NCI-H2081 (cell line): ENCODE measurements around the gene HDAC9.

Experiments
- DNase-seq, 2 experiments: peaks; one replicate each; lab custom pipeline; 2025; lab: John Stamatoyannopoulos, UW

The HDAC9 gene

DNA sequence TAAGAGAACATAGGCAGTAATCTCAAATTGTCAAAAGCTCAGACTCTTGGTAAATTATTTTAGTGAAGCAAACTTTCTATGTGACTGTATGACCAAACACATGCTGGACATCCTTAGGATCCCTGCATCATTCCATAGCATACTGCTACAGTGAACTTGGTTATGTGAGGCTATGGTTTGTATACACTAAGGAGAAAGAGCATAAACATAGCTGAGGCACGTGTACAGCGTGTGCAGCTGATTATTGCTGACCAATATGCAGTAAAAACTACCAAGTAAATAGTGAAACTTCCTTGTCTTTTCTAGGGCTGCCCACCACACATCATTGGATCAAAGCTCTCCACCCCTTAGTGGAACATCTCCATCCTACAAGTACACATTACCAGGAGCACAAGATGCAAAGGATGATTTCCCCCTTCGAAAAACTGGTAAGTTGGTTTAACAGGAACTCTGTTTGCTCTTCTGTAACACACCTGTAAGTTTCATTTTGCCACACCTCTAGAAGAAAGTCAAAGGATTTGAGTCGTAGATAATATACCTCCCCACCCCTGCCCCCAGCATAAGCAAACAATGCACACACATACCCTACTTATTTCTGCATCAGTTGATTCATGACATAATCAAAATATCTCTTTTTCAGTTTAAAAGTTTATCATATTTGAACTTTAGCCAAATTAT, 98.2 kb downstream of the HDAC9 start:
- DNase-seq = no peak

DNA sequence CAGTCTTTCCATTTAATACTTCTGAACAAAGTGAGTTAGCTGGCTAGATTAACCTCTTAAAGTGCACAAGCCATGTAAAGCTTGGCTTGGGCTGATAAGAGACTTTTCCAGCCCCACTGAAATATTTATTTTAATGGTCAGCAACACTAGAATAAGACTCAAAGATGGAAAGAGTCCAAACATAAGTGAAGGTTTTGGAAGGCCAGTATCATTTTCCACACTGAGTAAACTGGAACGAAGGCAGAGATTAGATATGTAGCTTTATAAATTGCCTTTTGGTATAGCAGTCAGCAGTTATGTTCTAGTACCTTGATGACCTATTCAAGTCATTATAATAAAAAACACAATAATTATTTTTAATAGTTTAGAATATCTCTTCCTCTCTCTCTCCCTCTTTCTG, 102.2 kb downstream of the HDAC9 start:
- no peak for DNase-seq

DNA sequence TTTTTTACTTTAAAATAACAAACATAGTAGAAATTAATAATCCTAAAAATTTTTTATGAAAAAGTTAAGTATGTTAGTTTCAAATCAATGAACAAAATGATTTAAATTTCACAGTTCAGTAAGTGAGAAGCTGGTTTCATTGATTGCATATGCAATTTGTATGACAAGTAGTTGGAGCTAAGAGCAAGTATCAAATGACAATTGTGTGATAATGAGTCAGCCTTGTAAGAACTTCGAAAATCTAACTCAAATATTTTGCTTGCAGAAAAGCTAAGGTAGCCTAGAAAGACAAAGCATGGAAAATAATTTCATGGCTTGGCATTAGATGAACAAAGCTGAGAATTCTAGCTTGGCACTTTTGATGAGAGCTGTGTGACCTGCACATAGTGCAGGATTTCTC, 111.5 kb downstream of the HDAC9 start:
- no peak for DNase-seq

DNA sequence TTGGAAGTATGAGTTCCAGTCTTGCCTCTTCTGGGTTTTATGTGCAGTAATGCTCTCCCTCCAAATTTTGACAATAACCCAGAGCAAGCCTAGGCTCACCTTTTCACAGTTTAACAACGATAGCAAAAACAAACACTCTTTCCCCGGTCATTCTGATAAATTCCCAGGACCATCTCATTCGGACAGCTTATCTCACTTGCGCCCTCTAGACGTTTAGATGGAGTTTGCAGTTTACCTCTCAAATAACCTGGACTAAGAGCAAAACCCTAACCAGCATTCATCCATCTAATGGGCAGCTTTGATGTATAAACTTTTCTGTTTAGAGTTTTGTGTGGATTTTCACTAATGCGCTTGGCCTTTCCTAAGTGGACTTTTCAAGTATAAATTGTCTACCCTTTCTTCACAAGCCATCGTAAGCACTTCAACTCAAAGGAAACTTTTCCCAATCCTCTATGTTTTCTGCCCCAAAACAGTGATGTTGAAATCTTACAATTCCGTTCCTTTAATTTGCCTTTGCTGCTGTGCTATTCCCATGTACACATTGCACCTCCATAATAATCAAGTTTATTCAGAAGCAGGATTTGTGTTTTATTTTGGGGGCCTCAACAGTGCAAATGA, 114.9 kb downstream of the HDAC9 start:
- peak; percentile 12 to 57 for DNase-seq

DNA sequence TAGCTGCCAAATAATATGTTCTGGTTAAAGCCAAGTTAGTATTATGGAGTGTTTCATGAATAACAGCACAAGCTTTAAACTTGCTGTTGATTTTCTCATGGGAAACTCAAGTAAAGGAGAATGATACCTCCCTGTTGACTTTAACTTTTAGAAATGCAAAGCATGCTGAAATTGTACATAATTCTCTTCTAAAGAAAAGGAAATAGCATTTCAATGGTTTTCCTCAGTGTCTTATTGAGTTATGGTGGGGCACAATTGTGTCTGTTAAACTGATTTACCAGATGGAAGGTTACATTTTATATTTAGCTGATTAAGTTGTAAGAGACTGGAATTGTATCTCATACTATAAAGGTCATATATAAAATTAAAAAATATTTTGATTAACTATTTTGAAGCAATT, 119.3 kb downstream of the HDAC9 start:
- DNase-seq = no peak

DNA sequence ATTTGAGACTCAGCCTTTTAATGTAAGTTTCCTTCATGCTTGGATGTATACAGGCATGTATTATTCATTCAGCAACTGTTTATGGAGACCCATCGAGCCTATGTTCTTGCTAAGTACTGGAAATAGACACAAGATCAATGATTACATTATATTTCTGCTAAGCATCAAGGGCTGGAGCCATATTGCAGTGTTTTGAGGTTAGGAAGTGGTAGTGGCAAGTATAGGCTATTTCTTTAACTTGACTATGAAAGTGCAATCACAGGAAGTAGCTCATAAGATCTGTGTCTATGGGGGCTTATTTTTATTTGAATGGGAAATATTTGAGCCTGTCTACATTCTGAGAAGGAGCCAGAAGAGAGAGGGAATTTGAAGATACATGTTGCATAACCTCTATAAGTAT, 123.8 kb downstream of the HDAC9 start:
- DNase-seq = no peak

DNA sequence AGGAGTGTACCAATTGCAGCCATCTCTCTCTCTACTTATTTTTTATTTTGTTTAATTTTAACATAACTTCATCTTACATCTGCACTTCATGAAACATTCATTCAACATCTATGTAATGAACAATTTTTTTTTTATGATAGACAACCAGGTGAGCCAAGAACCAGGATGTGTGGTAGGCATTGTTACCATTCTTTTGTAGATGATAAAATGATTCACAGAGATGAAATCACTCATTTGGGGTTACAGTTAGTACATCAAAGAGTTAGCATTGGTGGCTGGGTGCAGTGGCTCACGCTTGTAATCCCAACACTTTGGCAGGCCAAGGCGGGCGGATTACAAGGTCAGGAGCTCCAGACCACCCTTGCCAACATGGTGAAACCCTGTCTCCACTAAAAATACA, 127.8 kb downstream of the HDAC9 start:
- DNase-seq = no peak

DNA sequence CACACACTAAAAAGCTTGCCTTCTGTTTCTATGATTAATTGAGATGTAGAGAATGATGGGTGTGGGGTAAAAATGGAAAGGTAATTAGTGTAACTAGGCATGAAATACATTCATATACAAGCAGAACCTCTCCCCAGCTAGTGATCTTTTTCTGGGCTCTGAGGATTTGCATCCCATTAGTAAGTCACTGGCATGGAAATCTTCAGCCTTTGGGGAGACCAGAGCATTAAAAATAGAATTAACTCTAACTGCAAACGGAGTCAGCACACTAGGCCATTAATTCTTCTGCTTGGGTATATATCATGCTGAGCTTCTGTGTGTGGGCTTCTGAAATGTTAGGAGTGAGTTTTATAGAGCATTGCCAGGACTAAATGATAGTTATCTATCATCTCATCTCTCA, 128.9 kb downstream of the HDAC9 start:
- DNase-seq = no peak

DNA sequence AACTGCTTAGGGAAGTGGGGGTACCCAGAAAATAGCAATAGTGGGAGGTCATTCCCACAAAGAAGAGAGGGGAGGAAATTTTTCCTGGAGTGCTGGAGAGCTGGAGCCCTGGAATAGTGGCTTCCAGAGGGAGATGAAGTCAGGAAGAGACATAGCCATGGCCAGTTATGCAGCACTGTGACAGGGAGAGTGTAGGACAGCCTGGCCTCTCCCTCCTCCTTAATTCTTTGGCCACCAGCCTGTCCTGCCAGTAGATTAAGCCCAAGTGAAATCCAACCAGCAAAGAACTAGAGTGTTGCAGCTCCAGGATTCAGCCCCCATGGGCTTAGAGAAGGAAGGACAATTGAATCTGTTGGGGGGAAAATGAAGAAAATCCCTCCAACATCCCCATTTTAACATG, 130.5 kb downstream of the HDAC9 start:
- no peak for DNase-seq

DNA sequence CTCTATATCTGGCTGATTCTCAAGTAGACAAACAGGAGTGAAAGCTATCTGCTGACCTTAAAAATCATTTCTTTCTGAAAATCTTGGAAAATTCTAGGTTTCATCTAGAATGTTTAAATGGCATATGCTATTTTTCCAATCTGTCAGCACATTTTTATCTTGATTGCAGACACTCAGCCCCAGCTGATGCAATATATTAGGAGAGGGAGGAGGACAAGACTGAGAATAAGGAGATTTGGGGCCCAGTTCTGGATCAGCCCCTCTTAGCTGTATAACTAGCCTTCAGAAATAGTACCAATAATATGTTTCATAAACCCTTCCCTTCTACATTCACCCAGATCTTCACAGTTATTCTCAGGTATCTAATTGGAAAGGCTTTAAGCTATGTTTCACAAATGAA, 131.2 kb downstream of the HDAC9 start:
- no peak for DNase-seq

DNA sequence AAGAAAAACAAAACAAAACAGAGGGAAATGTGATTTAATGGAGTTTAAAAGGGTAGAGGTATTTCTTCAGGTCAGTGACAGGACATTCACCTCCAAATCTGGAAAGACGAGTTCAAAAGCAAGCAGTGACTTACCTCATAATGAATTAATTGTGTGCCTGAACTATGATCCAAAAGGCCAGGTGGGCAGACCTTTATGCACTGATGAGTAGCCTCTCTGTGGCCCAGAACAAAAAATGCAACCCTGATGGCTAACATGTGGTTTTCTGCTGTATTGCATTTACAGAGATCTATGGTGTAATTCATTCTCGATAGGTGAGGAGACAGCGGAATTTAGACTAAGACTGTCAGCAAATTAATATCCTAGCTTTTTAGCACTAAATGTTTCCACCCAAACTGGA, 142.0 kb downstream of the HDAC9 start:
- DNase-seq = no peak

DNA sequence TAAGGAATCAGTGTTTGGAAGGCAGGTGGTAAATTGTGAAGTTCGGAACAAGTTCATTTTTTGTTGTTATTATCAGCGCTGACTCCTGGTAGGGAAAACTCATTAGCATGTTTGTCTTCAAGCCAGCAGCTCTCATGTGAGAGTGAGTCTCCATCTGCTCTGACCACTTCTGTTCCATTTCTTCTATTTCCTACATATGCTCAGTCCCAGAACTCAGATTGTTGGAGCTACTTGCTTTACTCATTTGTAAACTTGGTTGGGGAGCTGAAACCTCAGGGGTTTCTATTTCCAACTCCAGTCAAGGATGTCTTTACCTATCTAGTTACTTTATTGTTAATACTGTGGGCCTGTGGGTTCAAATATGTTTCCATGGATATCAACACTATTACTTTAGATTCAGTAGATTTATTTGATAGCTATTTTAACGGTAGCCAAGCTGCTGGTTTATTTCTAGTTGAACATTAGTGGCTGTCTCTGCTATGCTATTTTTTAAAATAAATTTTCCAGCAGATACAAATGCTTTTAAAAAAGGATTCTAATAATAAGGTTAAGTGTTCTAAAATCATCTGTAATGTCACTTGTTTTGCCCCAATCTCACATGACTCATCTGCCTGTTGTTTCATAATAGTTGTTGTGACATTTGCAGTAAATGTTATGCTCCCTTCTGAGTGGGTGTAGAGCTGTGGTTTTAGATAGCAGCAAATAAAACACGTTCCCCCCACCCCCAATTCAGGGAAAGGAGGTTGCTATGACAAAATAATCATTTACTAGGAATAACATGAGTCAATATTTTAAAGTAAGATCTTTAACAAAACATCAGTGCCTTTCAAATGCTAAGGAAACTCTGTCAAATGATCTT, 143.3 kb downstream of the HDAC9 start:
- no peak for DNase-seq

DNA sequence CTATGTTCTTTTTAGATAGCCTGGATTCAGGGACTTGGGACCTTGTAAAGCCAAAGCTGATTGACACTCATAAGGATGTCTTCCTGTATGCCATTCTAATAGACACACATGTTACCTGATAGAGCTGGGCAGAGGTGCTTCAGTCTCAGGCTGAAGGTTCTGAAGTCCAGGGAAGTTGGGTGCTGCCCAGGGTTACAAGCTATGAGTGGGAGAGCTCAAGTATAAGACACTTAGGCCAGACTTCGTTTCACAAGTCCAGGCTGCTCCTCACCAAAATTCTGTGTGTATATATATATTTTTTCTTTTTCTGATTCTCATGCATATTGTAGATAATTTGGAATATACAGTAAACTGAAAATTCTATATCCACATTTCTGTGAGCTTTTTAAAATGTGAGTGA, 144.2 kb downstream of the HDAC9 start:
- no peak for DNase-seq

DNA sequence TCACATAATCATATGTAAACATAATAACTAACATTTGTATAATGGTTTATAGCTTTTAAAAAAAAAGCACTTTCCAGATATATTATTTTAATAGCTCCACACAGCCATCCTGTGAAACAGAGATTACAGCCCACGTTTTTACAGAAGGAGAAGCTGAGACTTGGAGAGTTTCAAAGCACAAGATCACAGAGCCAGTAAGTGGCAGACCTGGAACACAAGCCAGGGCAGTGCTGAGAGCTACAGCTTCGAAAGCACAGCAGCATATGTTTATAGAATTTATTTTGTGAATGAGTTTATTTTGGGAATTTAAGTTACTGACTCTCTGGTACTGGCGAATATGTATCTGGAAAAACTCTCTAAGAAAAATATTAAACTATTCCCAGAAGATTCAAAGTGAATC, 149.4 kb downstream of the HDAC9 start:
- DNase-seq = no peak

DNA sequence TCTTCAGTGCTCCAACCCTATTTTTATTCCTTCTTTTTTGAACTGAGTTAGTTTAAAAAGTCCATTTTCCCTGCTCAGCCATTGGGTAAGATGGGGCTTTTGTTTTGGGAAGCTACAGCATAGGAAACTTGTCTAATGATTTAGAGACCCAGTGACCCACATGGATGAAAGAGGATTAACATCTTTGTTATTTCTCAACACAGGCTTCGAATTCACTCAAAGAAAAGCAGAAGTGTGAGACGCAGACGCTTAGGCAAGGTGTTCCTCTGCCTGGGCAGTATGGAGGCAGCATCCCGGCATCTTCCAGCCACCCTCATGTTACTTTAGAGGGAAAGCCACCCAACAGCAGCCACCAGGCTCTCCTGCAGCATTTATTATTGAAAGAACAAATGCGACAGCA, 152.0 kb downstream of the HDAC9 start:
- no peak for DNase-seq

DNA sequence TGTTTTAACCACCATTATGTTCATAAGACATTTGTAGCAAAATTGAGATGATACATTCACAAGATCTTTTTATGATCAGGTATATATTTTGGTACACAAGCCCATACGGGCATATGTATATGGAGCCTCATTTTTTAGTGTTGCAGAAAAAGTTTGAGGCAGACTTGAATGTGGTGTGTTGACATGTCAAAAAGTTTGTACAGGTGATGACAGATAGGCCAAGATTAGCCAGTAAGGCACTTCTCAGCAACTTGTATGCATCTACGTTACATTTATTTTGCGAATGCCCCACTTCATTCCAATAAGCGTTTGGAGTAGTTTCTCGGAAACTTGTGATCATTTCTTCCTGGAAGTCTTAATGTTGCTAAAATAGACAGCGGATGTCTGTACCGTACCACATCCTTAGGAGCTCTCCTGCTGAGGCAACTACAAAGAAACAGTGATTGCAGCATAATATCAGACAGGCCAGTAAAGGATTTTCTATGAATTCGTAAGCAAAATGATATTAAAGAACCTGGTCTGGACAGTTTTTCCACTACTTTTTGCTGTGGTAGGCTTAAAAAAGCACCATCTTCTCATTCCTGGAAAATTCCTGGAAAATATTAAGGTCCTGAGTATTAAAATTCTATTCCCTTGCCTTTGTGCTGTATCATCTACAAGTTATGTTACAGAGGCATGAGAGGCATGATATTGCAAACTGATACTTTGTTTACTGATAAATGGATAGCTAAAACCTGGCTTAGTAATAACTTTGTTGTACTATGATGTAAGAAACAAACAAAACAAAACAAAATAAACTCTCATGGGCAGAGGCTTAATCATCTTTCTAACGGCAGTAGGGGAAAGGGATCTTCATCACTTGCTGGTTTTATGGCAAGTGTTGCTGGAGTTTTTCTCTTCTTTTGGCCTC, 153.6 kb downstream of the HDAC9 start:
- no peak for DNase-seq

DNA sequence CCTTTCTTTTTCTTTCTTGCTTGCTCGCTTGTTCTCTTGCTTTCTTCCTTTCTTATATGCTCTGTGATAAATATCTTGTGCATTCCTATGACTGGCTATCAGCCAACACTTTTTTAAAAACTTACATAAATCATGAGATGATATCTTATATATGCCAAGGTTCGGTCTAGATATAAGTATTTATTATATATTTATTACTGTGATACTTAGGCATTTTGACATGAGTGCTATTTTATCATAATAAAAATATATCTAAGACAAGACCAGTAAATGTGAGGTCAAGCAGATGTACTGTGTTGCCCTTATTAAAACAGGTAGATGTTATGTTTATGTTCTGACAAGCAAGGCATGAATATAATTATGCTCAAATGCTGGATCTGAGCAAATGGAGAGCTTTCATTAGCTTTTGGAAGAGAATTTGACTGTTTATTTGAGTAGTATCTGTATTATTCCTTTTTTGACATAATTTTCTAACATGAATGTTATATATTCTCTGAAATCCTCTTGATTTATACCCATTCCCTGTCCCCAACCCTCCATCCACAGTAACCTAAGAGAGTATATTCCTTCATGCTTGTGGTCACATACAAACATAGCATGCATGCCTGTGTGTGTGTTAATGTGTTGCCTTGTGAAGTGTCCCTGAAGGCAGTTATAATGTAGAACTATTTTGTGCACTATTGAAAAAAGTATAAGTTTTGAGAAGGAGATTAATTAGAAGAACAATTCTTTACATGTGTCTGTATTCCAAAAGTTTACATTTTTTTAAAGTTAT, 158.0 kb downstream of the HDAC9 start:
- no peak for DNase-seq

DNA sequence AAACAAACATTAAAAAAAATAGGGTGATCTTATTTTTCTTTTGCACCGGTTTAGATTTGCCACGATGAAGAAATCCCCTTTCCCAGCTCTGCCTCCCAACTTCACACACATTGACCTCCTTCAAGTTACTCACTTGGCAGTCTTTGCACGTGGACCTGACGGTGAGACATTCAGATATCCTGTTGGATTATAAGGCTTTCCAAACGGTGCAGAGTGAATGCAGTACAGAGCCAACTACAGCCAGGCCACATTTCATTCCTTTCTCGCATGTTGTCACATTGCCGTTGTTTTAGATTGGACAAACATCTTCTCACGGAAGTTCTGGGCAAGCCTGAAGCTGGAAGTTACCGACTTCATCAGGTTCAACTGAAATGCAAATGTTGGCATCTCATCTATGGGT, 159.2 kb downstream of the HDAC9 start:
- DNase-seq = no peak

DNA sequence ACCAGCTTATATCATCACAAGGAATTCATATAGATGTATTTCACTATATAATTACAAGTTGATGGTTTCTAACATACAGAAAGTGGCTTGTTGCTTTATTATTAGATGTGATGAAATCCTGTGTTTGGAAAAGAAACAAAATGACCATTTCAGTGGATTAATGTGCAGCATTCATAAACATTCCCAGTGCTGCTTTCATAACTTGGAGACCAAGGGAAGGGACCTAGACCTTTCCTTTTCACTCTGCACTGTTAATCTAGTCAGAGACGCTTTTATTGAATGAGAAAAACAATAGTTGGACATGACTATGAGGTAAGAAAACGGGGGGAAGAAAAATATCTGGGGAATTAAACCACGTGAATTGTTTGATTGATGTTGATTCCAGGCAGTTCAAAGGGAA, 160.0 kb downstream of the HDAC9 start:
- no peak for DNase-seq

DNA sequence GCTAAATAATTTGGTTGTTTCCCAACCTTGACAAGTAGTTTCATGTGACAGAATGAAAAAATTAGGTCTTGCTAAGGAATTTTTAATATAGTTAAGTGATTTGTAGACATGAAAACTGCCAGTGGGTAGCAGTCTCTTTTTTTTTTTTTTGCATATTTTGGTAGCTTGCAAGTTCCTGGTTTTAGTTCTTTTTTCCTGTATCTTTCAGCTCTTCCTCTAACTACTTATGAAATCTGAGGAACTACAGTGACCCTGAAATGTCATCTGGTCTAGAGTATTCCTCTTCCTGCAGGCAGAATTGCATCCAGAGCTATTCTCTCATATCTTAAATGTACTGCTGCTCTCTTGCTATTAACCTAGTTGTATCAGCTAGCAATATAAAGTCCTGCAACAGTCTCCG, 160.4 kb downstream of the HDAC9 start:
- DNase-seq = no peak

DNA sequence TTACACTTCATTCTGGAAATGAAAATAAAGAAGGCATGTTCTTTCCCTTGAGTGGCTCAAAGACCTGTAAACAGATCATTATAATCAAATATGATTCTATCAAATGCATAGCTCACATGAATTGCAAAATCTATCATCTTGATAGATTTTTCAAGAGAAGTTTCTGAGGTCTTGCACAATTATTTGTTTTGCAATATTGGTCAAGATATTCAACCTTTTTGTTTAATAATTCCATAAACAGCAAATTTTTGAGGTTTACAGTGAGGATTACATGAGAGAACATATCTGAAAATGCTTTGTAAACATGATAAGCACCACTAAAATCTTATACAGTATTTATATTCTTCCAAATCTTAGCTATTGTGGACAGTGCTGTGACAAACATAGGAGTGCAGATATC, 160.8 kb downstream of the HDAC9 start:
- no peak for DNase-seq
